HCT116 (cell line): Measurements from ENCODE around the gene CCL18. TPM values are rescaled to one million over a fixed set of nuclear protein-coding genes. Genes with fewer than 3 reads are reported as not detected.

Experiments used
- ATAC-seq: fragments of 200-7000 bp; cut with Tn5 transposase; 2 replicates; pipeline ENCODE4 v1.9.1; 2020; ENCODE audit warnings: mild to moderate bottlenecking, moderate library complexity
- Bru-seq: library from RNA; stranded (reverse); fragments of 400-500 nt; gene quantifications from one replicate; lab custom pipeline; 2021; lab: Mats Ljungman, UMichigan
- BruChase-seq, 2 experiments: library from RNA; stranded (reverse); fragments of 400-500 nt; gene quantifications; one replicate each; lab custom pipeline; 2021; lab: Mats Ljungman, UMichigan
- BruUV-seq: library from RNA; stranded (reverse); fragments of 400-500 nt; replicated peaks from 2 replicates; lab custom pipeline; 2021; lab: Mats Ljungman, UMichigan
- CTCF ChIA-PET: fragments of 300-600 bp; sonication (Branson Sonifier 250); formaldehyde crosslinking; loops from one replicate; lab custom pipeline; 2021; ENCODE audit warnings: antibody characterized with exemption; lab: Charles Lee
- POLR2A ChIA-PET: fragments of 300-600, 350-600 bp; sonication (Branson Sonifier 250); formaldehyde crosslinking; loops from one replicate; lab custom pipeline; 2021; ENCODE audit warnings: antibody characterized with exemption; lab: Charles Lee
- RAD21 ChIA-PET, 2 experiments: fragments of 300-600 bp; sonication (Branson Sonifier 250); formaldehyde crosslinking; loops; one replicate each; lab custom pipeline; 2023; ENCODE audit warnings: low total read pairs in 2 of 2; ENCODE audit not compliant: uncharacterized antibody in 2 of 2, unreplicated experiment in 2 of 2, low non-redundant PET in 1 of 2; lab: Charles Lee
- DNase-seq: peaks from one replicate; pipeline ENCODE4 v3.0.0-alpha.2; 2010; ENCODE audit warnings: low read depth, low spot score
- H2AFZ ChIP-seq: fragments of 200-600 bp; shearing (Covaris generic), sonication (generic); 2 replicates; pipeline ENCODE4 v1.6.1; 2017; ENCODE audit warnings: low read depth, mixed run types, mixed read lengths, antibody characterized with exemption, low read length; ENCODE audit not compliant: poor library complexity, severe bottlenecking
- H3K27ac ChIP-seq: 2 replicates; pipeline ENCODE4 v1.5.1; 2012; ENCODE audit warnings: low read depth, low read length
- H3K27me3 ChIP-seq: fragments of 200-600 bp; sonication (generic); 2 replicates; pipeline ENCODE4 v1.6.1; 2016; ENCODE audit warnings: mixed run types, low read length, mixed read lengths; ENCODE audit not compliant: insufficient read depth
- H3K36me3 ChIP-seq, 2 experiments: fragments of 200-500 bp in 1 of 2; fragments of 200-600 bp in 1 of 2; sonication (Bioruptor generic) in 1 of 2; sonication (generic) in 1 of 2; 2 replicates each; pipeline versions ENCODE4 v1.5.1 to v1.6.1; 2014 to 2016; ENCODE audit warnings: low read length in 2 of 2, inconsistent platforms in 1 of 2, mixed read lengths in 1 of 2, mixed run types in 1 of 2; ENCODE audit not compliant: insufficient read depth in 2 of 2, control insufficient read depth in 1 of 2
- H3K4me1 ChIP-seq, 2 experiments: fragments of 200-600 bp in 1 of 2; sonication (generic) in 1 of 2; 2 replicates each; pipeline versions ENCODE4 v1.5.1 to v1.6.1; 2012 to 2017; ENCODE audit warnings: low read length in 2 of 2, inconsistent platforms in 1 of 2, mild to moderate bottlenecking in 1 of 2, mixed read lengths in 1 of 2, mixed run types in 1 of 2, moderate library complexity in 1 of 2; ENCODE audit not compliant: insufficient read depth in 2 of 2, control insufficient read depth in 1 of 2
- H3K4me2 ChIP-seq: fragments of 200-600 bp; sonication (generic); 2 replicates; pipeline ENCODE4 v1.6.1; 2017; ENCODE audit warnings: mixed run types, low read length, mixed read lengths
- H3K4me3 ChIP-seq, 2 experiments: fragments of 200-600 bp in 1 of 2; sonication (generic) in 1 of 2; replicated peaks in 1 of 2; 2 replicates each; pipeline ENCODE4 v1.5.1; 2011 to 2016; ENCODE audit warnings: low read length in 2 of 2, control low read depth in 1 of 2, low read depth in 1 of 2, mild to moderate bottlenecking in 1 of 2, mixed read lengths in 1 of 2, mixed run types in 1 of 2
- H3K79me2 ChIP-seq: fragments of 200-600 bp; sonication (generic); 2 replicates; pipeline ENCODE4 v1.6.1; 2017; ENCODE audit warnings: mild to moderate bottlenecking, mixed run types, low read length, moderate library complexity, mixed read lengths; ENCODE audit not compliant: insufficient read depth
- H3K9ac ChIP-seq: fragments of 200-600 bp; sonication (generic); 2 replicates; pipeline ENCODE4 v1.6.1; 2016; ENCODE audit warnings: low read length, mixed read lengths
- H3K9me2 ChIP-seq: fragments of 200-600 bp; sonication (generic), shearing (Covaris generic); 2 replicates; pipeline ENCODE4 v1.6.1; 2017; ENCODE audit warnings: mixed run types, mild to moderate bottlenecking, moderate library complexity; ENCODE audit not compliant: insufficient read depth
- H3K9me3 ChIP-seq, 2 experiments: fragments of 200-500 bp in 1 of 2; fragments of 200-600 bp in 1 of 2; sonication (Bioruptor generic) in 1 of 2; sonication (generic) in 1 of 2; 2 replicates each; pipeline ENCODE4 v1.6.1; 2014 to 2017; ENCODE audit warnings: low read length in 2 of 2, mixed read lengths in 2 of 2, inconsistent platforms in 1 of 2, low read depth in 1 of 2, mild to moderate bottlenecking in 1 of 2, mixed run types in 1 of 2, moderate library complexity in 1 of 2; ENCODE audit not compliant: control insufficient read depth in 1 of 2, insufficient read depth in 1 of 2
- H4K20me1 ChIP-seq: fragments of 200-600 bp; sonication (generic), shearing (Covaris generic); 2 replicates; pipeline ENCODE4 v1.6.1; 2017; ENCODE audit warnings: mixed run types, mild to moderate bottlenecking, moderate library complexity; ENCODE audit not compliant: insufficient read depth
- CBX3 ChIP-seq: IDR thresholded peaks from 2 replicates; pipeline ENCODE4 v1.6.1; 2012; ENCODE audit warnings: low read depth
- EGR1 ChIP-seq: IDR thresholded peaks from 2 replicates; pipeline ENCODE4 v1.6.1; 2012; ENCODE audit warnings: low read depth
- FOSL1 ChIP-seq: IDR thresholded peaks from 2 replicates; pipeline ENCODE4 v1.6.1; 2012; ENCODE audit warnings: low read depth
- MAX ChIP-seq: IDR thresholded peaks from 2 replicates; pipeline ENCODE4 v1.6.1; 2012
- RAD21 ChIP-seq: IDR thresholded peaks from 2 replicates; pipeline ENCODE4 v1.6.1; 2012; ENCODE audit warnings: low read depth, mild to moderate bottlenecking
- REST ChIP-seq: IDR thresholded peaks from 2 replicates; pipeline ENCODE4 v1.6.1; 2012; ENCODE audit warnings: low read depth
- SIN3A ChIP-seq: IDR thresholded peaks from 2 replicates; pipeline ENCODE4 v1.6.1; 2012; ENCODE audit warnings: low read depth
- intact Hi-C: fragments of 100-400 bp; cut with micrococcal nuclease; formaldehyde crosslinking; loops from 2 replicates; pipeline ENCODE4 v1.10.0; 2022
- long read RNA-seq: library from polyadenylated mRNA; unstranded; transcript quantifications from one replicate; pipeline ENCODE4 v2.0.0, GENCODE V29; 2021; ENCODE audit not compliant: unreplicated experiment
- polyA plus RNA-seq: library from polyadenylated mRNA; unstranded; fragments of >200 nt; gene quantifications from 2 replicates; pipeline ENCODE4 v1.2.1, GENCODE V29; 2012; ENCODE audit warnings: missing spikeins
- total RNA-seq: library from RNA; stranded (reverse); gene quantifications from one replicate; pipeline ENCODE4 v1.2.1, GENCODE V29; 2021; ENCODE audit not compliant: unreplicated experiment

CCL18 gene, protein sequence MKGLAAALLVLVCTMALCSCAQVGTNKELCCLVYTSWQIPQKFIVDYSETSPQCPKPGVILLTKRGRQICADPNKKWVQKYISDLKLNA
- total RNA-seq (not detected), Bru-seq, nascent RNA (not detected), BruChase-seq, experiment 1, labeled RNA remaining after a 6-hour chase (not detected), BruChase-seq, experiment 2, labeled RNA remaining after a 2-hour chase (not detected)
- not detected in 2 replicates for polyA plus RNA-seq
- long read RNA-seq = 0 reads

- intact Hi-C loops = no loop called here
- CTCF ChIA-PET = no interaction called here
Observed at GRCh38 chr17:36063786-36064541, at the start of gene CCL18. TSS of gene CCL18 (plus strand) at chr17:36064272. CDS start at chr17:36064343, 71 bp downstream.

More at GRCh38 chr17:36063786-36064541, at the start of gene CCL18:
- Histone ChIP-seq H3K79me2 (no peaks in the 10 kb centered on the region), H3K27me3 (no peaks in the 10 kb centered on the region; the same call in 1 of the 2 replicates), H3K9me2 (no peaks in the 10 kb centered on the region), H3K36me3 (no peaks in the 10 kb centered on the region), H2AFZ (no peak within 1 kb of the TSS), H4K20me1 (no peaks in the 10 kb centered on the region), H3K9ac (no peak within 1 kb of the TSS), H3K27ac (no peak within 1 kb of the TSS), H3K4me3 (no peak within 1 kb of the TSS), H3K9me3 (no peaks in the 10 kb centered on the region), H3K4me1 (no peaks in the 10 kb centered on the region), H3K4me2 (no peak within 1 kb of the TSS)
- DNase-seq (no peak), ATAC-seq (no peak)
- RAD21 ChIA-PET = no interaction called here
- POLR2A ChIA-PET = no interaction called here
- no TSS peak for BruUV-seq
- TF ChIP-seq EGR1 (no peak), MAX (no peak), RAD21 (no peak), REST (no peak), CBX3 (no peak), FOSL1 (no peak), SIN3A (no peak)
